T-helper 2 cell (primary cell): ENCODE data around the gene ME3.

ENCODE experiments used
- DNase-seq, 5 experiments: peaks; one replicate each; pipeline versions ENCODE4 v3.0.0 to v3.0.0-alpha.2; 2012 to 2022

The ME3 gene

GRCh38 chr11:86483610-86483939, 188.8 kb downstream of the ME3 start:
- no peak for DNase-seq

- DNase-seq = no peak
Observed at GRCh38 chr11:86482692-86483091, 189.7 kb downstream of the ME3 start.

DNA sequence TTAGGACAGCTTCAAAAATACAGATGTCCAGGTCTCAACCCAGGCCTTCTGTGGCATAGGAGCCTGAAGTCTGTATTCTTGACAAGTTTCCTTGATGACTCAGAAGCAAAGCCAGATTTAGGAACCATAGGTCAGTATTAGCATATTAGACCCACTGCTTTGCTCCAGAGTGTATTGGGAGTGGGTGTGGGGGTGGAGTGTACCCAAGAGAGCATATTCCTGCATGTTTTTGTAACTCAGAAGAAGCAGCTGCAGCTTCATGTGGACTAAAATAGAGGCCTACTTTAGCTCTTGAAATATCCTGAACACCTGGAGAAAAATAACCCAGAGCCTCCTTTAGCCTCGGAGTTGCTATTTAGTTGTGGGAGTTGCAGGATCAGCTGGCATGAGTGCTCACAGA, 191.0 kb downstream of the ME3 start:
- no peak for DNase-seq

GRCh38 chr11:86478348-86478747, 194.1 kb downstream of the ME3 start:
- no peak for DNase-seq

- no peak for DNase-seq
Observed at GRCh38 chr11:86477495-86478155, 194.8 kb downstream of the ME3 start.

GRCh38 chr11:86476109-86476861, 196.1 kb downstream of the ME3 start:
- no peak for DNase-seq

DNA sequence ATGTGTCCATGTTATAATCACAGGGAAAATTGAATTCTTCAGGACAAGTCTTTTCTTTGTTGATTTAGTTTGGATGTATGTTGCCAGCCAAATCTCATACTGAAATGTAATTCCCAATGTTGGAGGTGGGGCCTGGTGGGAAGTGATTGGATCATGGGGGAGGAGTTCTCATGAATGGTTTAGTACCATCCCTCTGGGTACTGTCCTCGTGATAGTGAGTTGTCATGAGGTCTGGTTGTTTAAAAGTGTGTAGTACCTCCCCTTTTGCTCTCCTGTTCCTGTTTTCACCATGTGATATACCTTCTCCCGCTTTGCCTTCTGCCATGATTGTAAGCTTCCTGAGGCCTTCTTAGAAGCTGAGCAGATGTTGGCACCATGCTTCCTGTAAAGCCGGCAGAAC, 197.4 kb downstream of the ME3 start:
- DNase-seq = no peak

DNA sequence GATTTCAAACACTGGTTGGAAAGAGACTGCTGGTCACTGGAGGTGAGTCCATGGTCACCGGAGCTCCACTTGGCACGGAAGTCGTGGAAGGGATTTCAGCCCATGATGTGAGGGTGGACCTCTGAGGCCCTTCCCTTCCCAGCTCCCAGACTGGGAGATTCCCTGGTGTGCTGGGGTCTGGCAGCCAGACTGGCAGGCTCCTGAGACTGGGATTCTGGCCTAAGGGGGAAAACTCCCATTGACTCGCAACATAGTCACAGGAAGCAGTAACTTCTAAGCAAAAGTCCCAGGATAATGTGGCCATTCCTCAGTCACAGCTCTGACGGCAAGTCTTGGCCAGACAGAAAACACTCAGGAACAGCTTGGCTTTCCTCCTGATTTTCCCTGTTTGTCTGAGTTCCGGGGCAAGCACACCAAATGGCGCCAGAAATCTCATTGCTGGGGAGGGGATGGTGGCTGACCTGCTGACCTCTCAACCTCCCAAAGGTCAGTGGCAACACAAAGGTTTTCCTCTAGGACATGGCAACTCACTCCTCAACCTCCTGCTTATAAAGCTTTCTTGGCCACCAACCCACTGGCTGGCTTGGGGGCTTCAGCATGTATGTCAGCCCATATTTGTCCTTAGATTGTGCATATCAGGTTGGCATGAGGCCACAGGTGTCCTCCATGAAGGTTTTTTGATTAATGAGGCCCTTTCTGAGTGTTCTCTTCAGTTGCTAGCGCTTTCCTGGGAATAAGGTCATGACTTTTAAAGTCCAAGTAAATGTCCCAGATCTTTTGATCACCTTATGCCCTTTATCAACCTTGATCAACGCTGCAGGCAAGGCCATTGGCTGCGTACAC, 198.2 kb downstream of the ME3 start:
- no peak for DNase-seq

DNA sequence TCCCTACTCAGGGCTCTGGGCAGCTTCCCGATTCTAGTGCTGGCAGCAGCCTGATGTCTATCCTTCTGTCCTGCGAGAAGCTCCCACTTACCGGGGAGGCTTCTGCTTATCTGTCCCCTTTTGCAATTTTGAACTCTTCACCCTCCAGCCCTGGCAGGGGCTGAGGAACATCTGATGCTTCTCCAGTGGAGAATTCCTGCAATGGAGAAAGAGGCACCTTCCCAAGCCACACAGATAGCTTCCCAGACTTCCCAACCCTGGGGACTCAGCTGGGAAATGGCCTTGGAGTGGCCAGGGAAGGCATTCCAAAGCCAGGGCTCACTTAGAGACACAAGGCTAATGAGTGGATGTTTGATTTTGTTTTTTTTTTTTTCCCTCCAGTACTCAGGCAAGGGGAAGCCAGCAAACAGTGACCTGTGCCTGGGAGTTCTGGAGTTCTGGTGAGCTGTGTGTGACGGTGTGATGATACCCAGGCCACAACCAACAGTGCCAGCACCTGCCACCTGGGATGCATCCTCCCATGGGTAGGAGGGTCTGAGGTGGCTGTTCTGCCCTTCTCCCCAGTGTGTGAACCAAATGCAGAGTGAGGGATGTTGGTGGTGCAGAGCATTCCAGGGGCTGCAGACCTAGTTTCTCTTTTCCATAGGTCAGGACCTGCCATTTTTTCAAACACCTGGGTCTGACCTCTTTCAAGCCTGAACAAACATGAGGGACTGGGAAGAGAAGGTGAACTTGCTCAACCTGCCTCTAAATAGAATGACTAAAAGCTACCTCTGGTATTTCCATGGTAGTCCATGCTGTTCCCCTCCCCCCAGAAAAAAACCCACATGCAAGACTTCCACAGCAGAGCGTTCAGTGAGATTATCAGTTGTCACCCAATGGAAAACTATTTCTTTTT, 202.7 kb downstream of the ME3 start:
- no peak for DNase-seq

GRCh38 chr11:86468169-86468568, 204.2 kb downstream of the ME3 start:
- DNase-seq = no peak

DNA sequence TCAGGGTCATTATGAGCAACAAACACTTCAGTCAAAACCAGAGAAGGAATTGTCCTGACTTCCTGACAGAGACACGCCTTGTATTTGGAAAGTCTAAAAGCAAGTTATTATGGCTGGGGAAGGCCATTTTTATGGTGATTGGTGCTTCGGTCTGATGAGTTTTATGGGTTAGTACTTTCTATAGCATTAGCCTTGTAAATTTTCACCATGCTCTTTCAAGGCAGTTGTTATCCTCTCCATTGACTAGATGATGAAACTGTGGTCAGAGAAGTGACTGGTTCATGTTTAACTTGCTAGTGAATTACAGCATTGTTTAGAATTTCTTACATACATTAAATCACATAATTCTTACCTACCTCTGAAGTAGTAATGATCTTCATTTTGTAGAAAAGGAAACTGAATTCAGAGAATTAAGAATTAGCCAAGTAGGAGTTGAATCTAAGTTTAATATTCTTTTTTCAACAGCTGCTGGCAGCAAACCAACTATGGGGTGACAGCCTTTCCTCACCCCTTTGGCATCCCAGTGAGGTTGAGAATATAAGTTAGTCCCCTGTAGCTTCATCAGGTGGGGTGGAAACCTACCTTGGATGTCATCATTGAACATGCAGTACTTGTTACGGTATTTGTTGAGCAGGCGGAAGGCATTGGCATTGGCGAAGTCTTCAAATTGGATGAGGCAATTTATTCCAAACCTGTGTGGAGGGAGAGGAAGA, 207.8 kb downstream of the ME3 start:
- DNase-seq = no peak

DNA sequence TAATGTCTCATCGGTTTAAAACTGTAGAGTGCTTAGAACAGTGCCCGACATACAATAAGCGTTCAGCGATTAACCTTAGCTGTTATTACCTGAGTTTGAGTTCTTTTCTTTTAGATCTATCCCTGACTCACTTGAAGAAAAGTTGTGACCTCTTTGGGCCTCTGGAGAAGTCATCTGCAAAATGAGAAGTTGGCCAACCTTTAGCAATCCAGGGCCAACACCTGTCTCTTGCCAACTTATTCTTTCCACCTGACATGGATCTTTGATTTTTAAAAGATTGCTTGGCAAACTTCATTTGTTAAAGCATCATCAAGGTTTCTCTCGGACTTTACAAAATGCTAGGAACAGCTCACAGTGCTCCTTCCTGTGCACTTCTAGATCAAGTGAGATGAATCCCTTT, 208.5 kb downstream of the ME3 start:
- no peak for DNase-seq

- DNase-seq = no peak
Observed at GRCh38 chr11:86463120-86463519, 209.3 kb downstream of the ME3 start.

DNA sequence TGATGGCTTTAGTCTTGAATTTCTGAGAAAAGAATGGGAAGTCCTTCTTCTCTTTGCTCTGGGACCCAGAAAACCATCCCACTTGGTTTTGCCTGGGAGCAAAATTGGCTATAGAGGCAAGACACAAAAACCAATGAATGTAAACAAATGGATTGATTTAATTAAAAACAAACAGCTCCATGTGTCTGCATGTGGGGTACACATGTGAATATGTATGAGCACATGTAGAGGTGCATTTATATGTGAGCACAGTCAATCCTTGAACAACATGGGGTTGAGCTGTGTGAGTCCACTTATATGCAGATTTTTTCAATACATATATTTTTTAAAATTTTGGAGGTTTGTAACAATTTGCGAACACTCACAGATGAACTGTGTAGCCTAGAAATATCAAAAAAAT, 210.5 kb downstream of the ME3 start:
- DNase-seq = no peak

DNA sequence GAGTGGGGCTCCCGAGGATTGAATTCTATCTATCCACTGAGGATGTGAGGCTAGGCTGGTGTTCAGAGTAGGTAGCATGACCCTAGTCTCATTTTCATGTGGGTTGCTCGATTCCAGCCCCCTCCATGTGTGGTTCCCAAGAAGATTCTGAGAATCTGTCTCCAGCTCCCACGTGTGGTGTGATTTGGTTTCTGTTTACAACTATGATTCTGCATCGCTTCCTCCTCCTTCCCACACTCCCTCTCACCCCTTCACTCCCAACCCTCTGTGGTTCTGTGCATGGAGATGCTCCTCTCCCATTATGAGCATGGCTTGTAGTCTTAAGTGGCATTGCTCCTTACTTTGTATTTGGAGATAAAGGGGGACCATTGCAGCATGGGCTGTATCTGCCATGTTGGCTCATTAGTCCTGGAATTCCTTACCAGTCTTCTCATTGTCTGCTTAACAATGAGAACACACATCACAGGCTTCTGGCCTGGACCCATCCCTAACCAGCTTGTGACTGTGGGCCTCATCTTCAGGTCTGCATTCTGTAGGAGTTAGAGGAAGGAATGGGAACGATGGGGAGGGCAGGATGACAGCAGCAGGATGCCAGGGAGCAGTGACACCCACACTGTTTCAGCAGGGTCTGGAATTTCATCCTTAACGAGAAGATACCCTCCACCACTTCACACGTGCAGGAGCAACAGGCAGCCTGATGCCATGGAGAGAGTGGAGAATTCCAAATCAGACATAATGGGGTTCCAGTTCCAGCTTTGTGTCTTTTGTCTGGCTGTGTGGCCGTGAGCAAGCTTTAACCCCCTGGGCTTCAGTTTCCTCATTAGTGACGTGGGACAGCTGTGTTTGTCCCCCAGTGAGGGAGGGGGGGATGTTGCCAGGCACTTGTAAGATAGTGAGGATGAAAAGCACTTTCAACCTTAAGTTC, 211.7 kb downstream of the ME3 start:
- no peak for DNase-seq

- DNase-seq = no peak
Observed at GRCh38 chr11:86459682-86460460, 212.5 kb downstream of the ME3 start.

DNA sequence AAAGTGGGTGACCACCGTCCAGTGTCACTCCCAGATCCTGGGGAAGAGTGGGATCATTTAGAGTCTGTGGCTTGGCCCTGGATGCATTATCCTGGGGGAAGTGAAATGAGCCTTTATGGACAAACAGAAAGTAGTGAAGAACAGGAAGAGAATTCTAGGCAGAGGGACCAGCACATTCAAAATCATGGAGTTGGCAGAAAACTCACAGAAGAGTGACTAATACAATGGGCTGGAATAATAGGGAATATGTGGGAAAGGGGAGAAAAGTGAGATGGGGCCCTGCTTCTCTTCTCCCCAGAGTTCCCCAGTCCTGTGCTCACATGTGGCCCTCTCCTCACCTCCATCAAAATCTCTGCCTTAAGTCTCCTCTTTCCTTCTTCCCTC, 213.4 kb downstream of the ME3 start:
- DNase-seq = no peak

- no peak for DNase-seq
Observed at GRCh38 chr11:86458294-86459001, 214.0 kb downstream of the ME3 start.
